ENCODE data around the gene DDN. TPM values are rescaled to one million over a fixed set of nuclear protein-coding genes. Genes with fewer than 3 reads are reported as not detected.

Gene DDN
- 5.5 TPM for total RNA-seq (ENCODE audit: insufficient read depth, low replicate concordance)

- no peak for DNase-seq (ENCODE audit: low spot score)
Measured at GRCh38 chr12:48999371-49000131, at the start of gene DDN. TSS of gene DDN (minus strand) at chr12:48999375. CDS start at chr12:48999287, 88 bp downstream.

GRCh38 chr12:49048953-49049352 lies 49.8 kb upstream of the DDN start:
- no peak for DNase-seq (ENCODE audit: low spot score)

GRCh38 chr12:49046129-49046895 lies 47.1 kb upstream of the DDN start:
- no peak for DNase-seq (ENCODE audit: low spot score)

GRCh38 chr12:49044660-49045059 lies 45.5 kb upstream of the DDN start:
- no peak for DNase-seq (ENCODE audit: low spot score)

GRCh38 chr12:49043856-49044258 lies 44.7 kb upstream of the DDN start:
- DNase-seq (ENCODE audit: low spot score): no peak

GRCh38 chr12:49043241-49043640 lies 44.1 kb upstream of the DDN start:
- DNase-seq (ENCODE audit: low spot score): no peak

GRCh38 chr12:49041881-49042484 lies 42.8 kb upstream of the DDN start:
- DNase-seq (ENCODE audit: low spot score): no peak

GRCh38 chr12:49041036-49041880 lies 42.1 kb upstream of the DDN start:
- no peak for DNase-seq (ENCODE audit: low spot score)

- no peak for DNase-seq (ENCODE audit: low spot score)
Measured at GRCh38 chr12:49040364-49040855, 41.2 kb upstream of the DDN start.

GRCh38 chr12:49039421-49040363 lies 40.5 kb upstream of the DDN start:
- no peak for DNase-seq (ENCODE audit: low spot score)

- no peak for DNase-seq (ENCODE audit: low spot score)
Measured at GRCh38 chr12:49038291-49038955, 39.2 kb upstream of the DDN start.

- DNase-seq (ENCODE audit: low spot score): no peak
Measured at GRCh38 chr12:49037947-49038237, 38.7 kb upstream of the DDN start.

GRCh38 chr12:49037111-49037946 lies 38.2 kb upstream of the DDN start:
- no peak for DNase-seq (ENCODE audit: low spot score)

- no peak for DNase-seq (ENCODE audit: low spot score)
Measured at GRCh38 chr12:49036029-49036428, 36.9 kb upstream of the DDN start.

GRCh38 chr12:49034286-49034622 lies 35.1 kb upstream of the DDN start:
- DNase-seq (ENCODE audit: low spot score): no peak

- DNase-seq (ENCODE audit: low spot score): no peak
Measured at GRCh38 chr12:49033611-49034285, 34.6 kb upstream of the DDN start.

GRCh38 chr12:49032679-49033447 lies 33.7 kb upstream of the DDN start:
- no peak for DNase-seq (ENCODE audit: low spot score)

GRCh38 chr12:49032276-49032675 lies 33.1 kb upstream of the DDN start:
- no peak for DNase-seq (ENCODE audit: low spot score)
